SJSA1 (cell line): ENCODE measurements around the gene CFAP298. TPM values are rescaled to one million over a fixed set of nuclear protein-coding genes. Genes with fewer than 3 reads are reported as not detected.

Source experiments
- total RNA-seq: library from RNA; depleted of rRNA; stranded (reverse); fragments of >200 nt; shearing (Covaris generic); gene quantifications from 2 replicates; pipeline ENCODE4 v1.2.3, GENCODE V29; 2014; rRNA removed

Gene CFAP298
- total RNA-seq, 1 experiment from 2014 or later, result 30.3 TPM

Other genes starting within 250 kb of the CFAP298 start
- 14.0 and 17.4 TPM in 2 replicates for gene URB1, start 219.4 kb downstream of the CFAP298 start, total RNA-seq
- gene EVA1C, start 199.7 kb downstream of the CFAP298 start, total RNA-seq, result 13.4 and 19.6 TPM in 2 replicates
- not detected in 2 replicates for gene TCP10L, start 26.9 kb downstream of the CFAP298 start, total RNA-seq
- gene SYNJ1, start 115.6 kb upstream of the CFAP298 start, total RNA-seq, result 2.0 and 5.8 TPM in 2 replicates
- gene PAXBP1, start 159.4 kb upstream of the CFAP298 start, total RNA-seq, result 25.6 and 30.7 TPM in 2 replicates